Endodermal cell (in vitro differentiated cells): ENCODE measurements around the gene IQCB1. TPM values are rescaled to one million over a fixed set of nuclear protein-coding genes. Genes with fewer than 3 reads are reported as not detected.

Experiments used
- DNase-seq: peaks from one replicate; pipeline ENCODE4 v3.0.0-alpha.2; 2017
- H3K27ac ChIP-seq: 2 replicates; pipeline ENCODE4 v1.5.1; 2013; ENCODE audit warnings: mild to moderate bottlenecking, low read depth, low read length, moderate library complexity
- H3K27me3 ChIP-seq: 2 replicates; pipeline ENCODE4 v1.6.1; 2013; ENCODE audit warnings: mild to moderate bottlenecking, low read length, moderate library complexity; ENCODE audit not compliant: insufficient read depth, control insufficient read depth, poor library complexity, severe bottlenecking
- H3K36me3 ChIP-seq: 2 replicates; pipeline ENCODE4 v1.7.0; 2013; ENCODE audit warnings: mild to moderate bottlenecking, low read length, moderate library complexity; ENCODE audit not compliant: control insufficient read depth, insufficient read depth
- H3K4me1 ChIP-seq: one replicate; pipeline ENCODE4 v1.7.0; 2013; ENCODE audit warnings: low read length; ENCODE audit not compliant: control insufficient read depth, insufficient read depth
- H3K4me3 ChIP-seq: 2 replicates; pipeline ENCODE4 v1.5.1; 2013; ENCODE audit warnings: mild to moderate bottlenecking, low read length, moderate library complexity
- H3K9ac ChIP-seq: 2 replicates; pipeline ENCODE4 v1.6.1; 2013; ENCODE audit warnings: mild to moderate bottlenecking, low read length, moderate library complexity; ENCODE audit not compliant: poor library complexity, severe bottlenecking; ENCODE audit errors: extremely low read depth
- H3K9me3 ChIP-seq: 2 replicates; pipeline ENCODE4 v1.6.1; 2013; ENCODE audit warnings: mild to moderate bottlenecking, low read length, moderate library complexity; ENCODE audit not compliant: control insufficient read depth
- H3K27ac Mint-ChIP-seq: 2 replicates; pipeline ENCODE4 v1.8.0; 2020; ENCODE audit warnings: mixed read lengths
- H3K27me3 Mint-ChIP-seq: 2 replicates; pipeline ENCODE4 v1.8.0; 2021; ENCODE audit warnings: mild to moderate bottlenecking, mixed read lengths; ENCODE audit not compliant: insufficient read depth
- H3K36me3 Mint-ChIP-seq: 2 replicates; pipeline ENCODE4 v1.8.0; 2020; ENCODE audit warnings: low read depth, mixed read lengths
- H3K4me1 Mint-ChIP-seq: 2 replicates; pipeline ENCODE4 v1.8.0; 2020; ENCODE audit warnings: mixed read lengths
- H3K4me3 Mint-ChIP-seq: 2 replicates; pipeline ENCODE4 v1.8.0; 2020; ENCODE audit warnings: mild to moderate bottlenecking, moderate library complexity, mixed read lengths
- H3K9me3 Mint-ChIP-seq: 2 replicates; pipeline ENCODE4 v1.8.0; 2020; ENCODE audit warnings: mild to moderate bottlenecking, mixed read lengths
- CTCF ChIP-seq: fragments of 200-600 bp; sonication (generic); conservative IDR thresholded peaks from 2 replicates; pipeline ENCODE4 v1.5.0; 2021; ENCODE audit warnings: antibody characterized with exemption, mild to moderate bottlenecking
- WGBS, 2 experiments: methylation state at CpG; one replicate each; pipeline versions ENCODE4 v1.1.5 to v1.1.7; 2013; ENCODE audit warnings: missing lambda C conversion rate in 2 of 2, mixed read lengths in 1 of 2; ENCODE audit not compliant: insufficient coverage in 1 of 2, insufficient read length in 1 of 2; 5-methylcytosine and 5-hydroxymethylcytosine counted together
- total RNA-seq, 2 donors: library from RNA; stranded (reverse); fragmentation: NEBNext Ultra II Directional in 1 of 2; extraction: Animal tissue kit (Norgen Biotek cat#: 25700) in 1 of 2; gene quantifications; 2 replicates in 1 of 2; 3 replicates in 1 of 2; pipeline ENCODE4 v1.2.1, GENCODE V29; 2021

IQCB1 gene
- total RNA-seq, 2 donors from 2014 or later, result 35.2 to 44.5 TPM

- no peak for TF ChIP-seq CTCF
- Mint-ChIP-seq H3K9me3 (peaks cover 3% of the 10 kb centered on the region), H3K27ac (peak overlapping the region; percentile 88), H3K36me3 (peaks cover 15% of the 10 kb centered on the region), H3K27me3 (peaks cover 24% of the 10 kb centered on the region), H3K4me1 (peaks cover 14% of the 10 kb centered on the region), H3K4me3 (peak overlapping the region; percentile 83)
- Histone ChIP-seq H3K9me3 (no peaks in the 10 kb centered on the region), H3K4me3 (peak overlapping the region; percentile 86), H3K27ac (no peak overlapping the region), H3K4me1 (no peaks in the 10 kb centered on the region), H3K36me3 (peaks cover 28% of the 10 kb centered on the region), H3K27me3 (peaks cover 18% of the 10 kb centered on the region), H3K9ac (peak overlapping the region; percentile 89)
- WGBS, 2 experiments, result 0 to 1% methylated on average over 2 to 10 of the region's 11 CpGs
- no peak for DNase-seq
These were observed 573 bp upstream of the IQCB1 start for GRCh38 chr3:121835465-121835801.

- Mint-ChIP-seq H3K9me3 (no peaks in the 10 kb centered on the region), H3K4me3 (peak overlapping the region; percentile 83), H3K36me3 (peaks cover 15% of the 10 kb centered on the region), H3K27me3 (peaks cover 24% of the 10 kb centered on the region), H3K4me1 (peaks cover 14% of the 10 kb centered on the region), H3K27ac (peak overlapping the region; percentile 88)
- Histone ChIP-seq H3K9me3 (no peaks in the 10 kb centered on the region), H3K27me3 (peaks cover 18% of the 10 kb centered on the region), H3K36me3 (peaks cover 31% of the 10 kb centered on the region), H3K4me1 (no peaks in the 10 kb centered on the region), H3K27ac (no peak overlapping the region), H3K4me3 (peak overlapping the region; percentile 86), H3K9ac (peak overlapping the region; percentile 89)
- DNase-seq, result no peak
- 22 to 30% methylated on average over 10 to 15 of the region's 15 CpGs for WGBS, 2 experiments
- no peak for TF ChIP-seq CTCF
These were observed 646 bp downstream of the IQCB1 start for GRCh38 chr3:121834157-121834670.

GRCh38 chr3:121822973-121823372, 11.9 kb downstream of the IQCB1 start:
- H3K36me3 Mint-ChIP-seq, result peaks cover 81% of the 10 kb centered on the region
- no peaks in the 10 kb centered on the region for H3K27me3 Mint-ChIP-seq
- Histone ChIP-seq H3K27me3 (no peaks in the 10 kb centered on the region), H3K9me3 (peaks cover 30% of the 10 kb centered on the region), H3K9ac (no peak overlapping the region), H3K4me1 (no peaks in the 10 kb centered on the region), H3K27ac (no peak overlapping the region), H3K36me3 (peaks cover 86% of the 10 kb centered on the region), H3K4me3 (no peak overlapping the region)
- no peak overlapping the region for H3K27ac Mint-ChIP-seq
- no peak for DNase-seq
- no peaks in the 10 kb centered on the region for H3K4me1 Mint-ChIP-seq
- H3K9me3 Mint-ChIP-seq, result peaks cover 13% of the 10 kb centered on the region
- TF ChIP-seq CTCF, result no peak
- WGBS, 2 experiments, result 100% methylated on average over 1 of the region's 1 CpG; no CpG with 5 or more reads in 1 of the 2 experiments
- H3K4me3 Mint-ChIP-seq, result no peak overlapping the region
